HepG2 (cell line): ENCODE data around the gene MUCL3. TPM values are rescaled to one million over a fixed set of nuclear protein-coding genes. Genes with fewer than 3 reads are reported as not detected.

Experiments used
- ARID2 ChIP-seq: sonication (generic); formaldehyde crosslinking; IDR thresholded peaks from 2 replicates; pipeline ENCODE4 v1.8.1; 2022; ENCODE audit warnings: mild to moderate bottlenecking, missing genetic modification reagents, borderline replicate concordance
- ASH2L ChIP-seq: fragments of 300-600, 200-600 bp; sonication (generic); IDR thresholded peaks from 2 replicates; pipeline ENCODE4 v1.7.0; 2017; ENCODE audit warnings: low read depth, mild to moderate bottlenecking, moderate library complexity, mixed read lengths, low read length; ENCODE audit not compliant: insufficient read length
- ATF1 ChIP-seq: IDR thresholded peaks from 2 replicates; pipeline ENCODE4 v1.6.1; 2016; ENCODE audit warnings: mild to moderate bottlenecking, control low read depth
- CENPBD1 ChIP-seq: sonication (generic); formaldehyde crosslinking; IDR thresholded peaks from 2 replicates; pipeline ENCODE4 v1.8.0; 2022; ENCODE audit warnings: missing genetic modification reagents, low read depth, mild to moderate bottlenecking, borderline replicate concordance
- E2F2 ChIP-seq: sonication (generic); formaldehyde crosslinking; IDR thresholded peaks from 2 replicates; pipeline ENCODE4 v1.4.0; 2020; ENCODE audit warnings: missing genetic modification reagents, borderline replicate concordance
- KAT8 ChIP-seq: IDR thresholded peaks from 2 replicates; pipeline ENCODE4 v1.6.1; 2016; ENCODE audit warnings: missing genetic modification reagents, missing compliant biosample characterization
- KMT2A ChIP-seq: sonication (generic); formaldehyde crosslinking; IDR thresholded peaks from 2 replicates; pipeline ENCODE4 v1.4.0; 2020; ENCODE audit warnings: missing genetic modification reagents
- MAFK ChIP-seq, 2 experiments: IDR thresholded peaks in 1 of 2; conservative IDR thresholded peaks in 1 of 2; 2 replicates each; pipeline ENCODE4 v1.6.1; 2011; ENCODE audit warnings: improper control_type of control experiment in 2 of 2, low read length in 2 of 2
- NRL ChIP-seq: sonication (generic); formaldehyde crosslinking; IDR thresholded peaks from 2 replicates; pipeline ENCODE4 v1.5.0; 2020; ENCODE audit warnings: missing genetic modification reagents, mild to moderate bottlenecking, moderate library complexity, borderline replicate concordance
- PAX8 ChIP-seq: sonication (generic); formaldehyde crosslinking; IDR thresholded peaks from 2 replicates; pipeline ENCODE4 v1.8.0; 2022; ENCODE audit warnings: mild to moderate bottlenecking, missing genetic modification reagents, borderline replicate concordance
- PHB2 ChIP-seq: fragments of 450-650 bp; IDR thresholded peaks from 2 replicates; pipeline ENCODE4 v1.6.1; 2018; ENCODE audit not compliant: partially characterized antibody
- PHF21A ChIP-seq: sonication (generic); formaldehyde crosslinking; IDR thresholded peaks from 2 replicates; pipeline ENCODE4 v1.5.0; 2020; ENCODE audit warnings: mild to moderate bottlenecking, missing genetic modification reagents
- PRDM15 ChIP-seq: sonication (generic); formaldehyde crosslinking; IDR thresholded peaks from 2 replicates; pipeline ENCODE4 v1.4.0; 2020; ENCODE audit warnings: missing genetic modification reagents
- SIX4 ChIP-seq: sonication (generic); formaldehyde crosslinking; IDR thresholded peaks from 2 replicates; pipeline ENCODE4 v1.4.0; 2020; ENCODE audit warnings: missing genetic modification reagents
- TFAP4 ChIP-seq: sonication (generic); IDR thresholded peaks from 2 replicates; pipeline ENCODE4 v1.6.1; 2016; ENCODE audit warnings: low read depth, borderline replicate concordance
- ZFP82 ChIP-seq: sonication (generic); formaldehyde crosslinking; IDR thresholded peaks from 2 replicates; pipeline ENCODE4 v1.5.1; 2020; ENCODE audit warnings: mild to moderate bottlenecking, missing genetic modification reagents, borderline replicate concordance
- ZNF275 ChIP-seq: sonication (generic); formaldehyde crosslinking; IDR thresholded peaks from 2 replicates; pipeline ENCODE4 v1.8.0; 2022; ENCODE audit warnings: missing genetic modification reagents, mild to moderate bottlenecking, inconsistent platforms, borderline replicate concordance
- ZNF432 ChIP-seq: sonication (generic); formaldehyde crosslinking; IDR thresholded peaks from 2 replicates; pipeline ENCODE4 v1.5.0; 2020; ENCODE audit warnings: missing genetic modification reagents, mild to moderate bottlenecking, borderline replicate concordance
- ZNF720 ChIP-seq: sonication (generic); formaldehyde crosslinking; IDR thresholded peaks from 2 replicates; pipeline ENCODE4 v1.4.0; 2020; ENCODE audit warnings: missing genetic modification reagents
- ZNF747 ChIP-seq: sonication (generic); formaldehyde crosslinking; IDR thresholded peaks from 2 replicates; pipeline ENCODE4 v1.8.1; 2023; ENCODE audit warnings: missing genetic modification reagents, mild to moderate bottlenecking, borderline replicate concordance
- polyA plus RNA-seq, 8 experiments: library from polyadenylated mRNA; depleted of rRNA in 3 of 8; stranded (reverse) in 7 of 8; unstranded in 1 of 8; fragments of >200 nt; fragmentation: Illumina TruSeq in 4 of 8; extraction: Trizol in 4 of 8; gene quantifications; 2 replicates each; pipeline versions ENCODE4 v1.2.1 to v1.2.3, GENCODE V29; 2011 to 2016; ENCODE audit warnings: low read depth in 4 of 8, missing spikeins in 1 of 8, mixed read lengths in 1 of 8; ENCODE audit not compliant: insufficient read depth in 1 of 8
- total RNA-seq, 5 experiments: library from RNA; depleted of rRNA; stranded (reverse); fragments of >200 nt; fragmentation: Illumina TruSeq; extraction: Trizol; gene quantifications; 2 replicates each; pipeline ENCODE4 v1.2.3, GENCODE V29; 2016; ENCODE audit warnings: low read depth in 1 of 5

MUCL3 gene
- total and polyA plus RNA-seq, 2 of the 13 experiments (the other 11 are each of a cell fraction or from before 2014, with no cell fraction given) = not detected

GRCh38 chr6:30914076-30914853 is 26.5 kb upstream of the MUCL3 start, which contains the start of gene VARS2 (continued):
- TF ChIP-seq ZNF275 (peak; percentile 95; the same call in 1 of the 2 replicates), ZNF720 (peak; percentile 76; the same call in 1 of the 2 replicates), E2F2 (CRISPR knock-in tag) (peak; percentile 93; the same call in 1 of the 2 replicates), ATF1 (CRISPR knock-in tag) (no peak), TFAP4 (peak; percentile 46; the same call in 1 of the 2 replicates), ZNF747 (CRISPR knock-in tag) (peak; percentile 86), SIX4 (peak; percentile 34; the same call in 1 of the 2 replicates), ZFP82 (CRISPR knock-in tag) (peak; percentile 91; the same call in 1 of the 2 replicates), MAFK (conservative IDR thresholded peaks at IDR 0.05 in 1 of 2, IDR thresholded peaks at IDR 0.05 in 1 of 2; ENCODE audit: low read length in 2 of 2) (no peak), KMT2A (CRISPR knock-in tag) (peak; percentile 87), ZNF432 (CRISPR knock-in tag) (no peak), PHB2 (no peak), PHF21A (peak; percentile 87), CENPBD1 (CRISPR knock-in tag) (no peak), PAX8 (no peak; the same call in 1 of the 2 replicates), NRL (CRISPR knock-in tag) (0 out of 2 replicates have a peak, but pooled peaks have one; percentile 40), KAT8 (peak; percentile 95), ASH2L (peak; percentile 61), PRDM15 (CRISPR knock-in tag) (peak; percentile 89), ARID2 (CRISPR knock-in tag) (peak; percentile 88)
